KOPT-K1 (cell line): Measurements from ENCODE around the gene RASSF7.

Experiments
- H3K27ac ChIP-seq: fragments of 200-600 bp; sonication (generic); 2 replicates; pipeline ENCODE4 v1.5.1; 2016; ENCODE audit warnings: antibody characterized with exemption, mild to moderate bottlenecking, low read depth, low read length; ENCODE audit not compliant: poor library complexity, severe bottlenecking
- H3K36me3 ChIP-seq: fragments of 200-600 bp; sonication (generic); 2 replicates; pipeline ENCODE4 v1.5.1; 2017; ENCODE audit warnings: antibody characterized with exemption, mild to moderate bottlenecking, low read length, moderate library complexity; ENCODE audit not compliant: insufficient read depth
- H3K9me3 ChIP-seq: fragments of 200-600 bp; sonication (generic); 2 replicates; pipeline ENCODE4 v1.5.1; 2017; ENCODE audit warnings: antibody characterized with exemption, low read length, mild to moderate bottlenecking; ENCODE audit not compliant: insufficient read depth, poor library complexity, severe bottlenecking

RASSF7 gene

GRCh38 chr11:538431-539051, 22.2 kb upstream of the RASSF7 start:
- Histone ChIP-seq H3K27ac (no peak overlapping the region), H3K9me3 (no peaks in the 10 kb centered on the region), H3K36me3 (peaks cover 6% of the 10 kb centered on the region; the same call in 1 of the 2 replicates)

- no peak overlapping the region for H3K27ac ChIP-seq
- H3K36me3 ChIP-seq, result no peaks in the 10 kb centered on the region
- no peaks in the 10 kb centered on the region for H3K9me3 ChIP-seq
Measured at GRCh38 chr11:539971-540481, 20.7 kb upstream of the RASSF7 start.

GRCh38 chr11:540583-541432, 20.0 kb upstream of the RASSF7 start:
- H3K36me3 ChIP-seq, result no peaks in the 10 kb centered on the region

GRCh38 chr11:541433-541885, 19.3 kb upstream of the RASSF7 start:
- H3K9me3 ChIP-seq, result no peaks in the 10 kb centered on the region
- no peaks in the 10 kb centered on the region for H3K36me3 ChIP-seq
- H3K27ac ChIP-seq, result no peak overlapping the region

More at GRCh38 chr11:540583-541432, 20.0 kb upstream of the RASSF7 start:
- no peak overlapping the region for H3K27ac ChIP-seq
- H3K9me3 ChIP-seq, result no peaks in the 10 kb centered on the region

- no peaks in the 10 kb centered on the region for H3K9me3 ChIP-seq
- H3K36me3 ChIP-seq, result no peaks in the 10 kb centered on the region
- H3K27ac ChIP-seq, result no peak overlapping the region
Measured at GRCh38 chr11:544817-545166, 16.0 kb upstream of the RASSF7 start.

- H3K36me3 ChIP-seq, result no peaks in the 10 kb centered on the region
- H3K9me3 ChIP-seq, result no peaks in the 10 kb centered on the region
- no peak overlapping the region for H3K27ac ChIP-seq
Measured at GRCh38 chr11:545171-545570, 15.6 kb upstream of the RASSF7 start.

- no peaks in the 10 kb centered on the region for H3K9me3 ChIP-seq
- no peak overlapping the region for H3K27ac ChIP-seq
- H3K36me3 ChIP-seq, result no peaks in the 10 kb centered on the region
Measured at GRCh38 chr11:548700-549603, 11.8 kb upstream of the RASSF7 start.

GRCh38 chr11:550021-550745, 10.6 kb upstream of the RASSF7 start:
- Histone ChIP-seq H3K36me3 (no peaks in the 10 kb centered on the region), H3K27ac (no peak overlapping the region), H3K9me3 (no peaks in the 10 kb centered on the region)

GRCh38 chr11:550746-551085, 10.1 kb upstream of the RASSF7 start:
- H3K9me3 ChIP-seq, result no peaks in the 10 kb centered on the region
- H3K36me3 ChIP-seq, result no peaks in the 10 kb centered on the region
- H3K27ac ChIP-seq, result no peak overlapping the region

- Histone ChIP-seq H3K36me3 (no peaks in the 10 kb centered on the region), H3K27ac (no peak overlapping the region), H3K9me3 (no peaks in the 10 kb centered on the region)
Measured at GRCh38 chr11:551131-551530, 9.6 kb upstream of the RASSF7 start.

- no peak overlapping the region for H3K27ac ChIP-seq
Measured at GRCh38 chr11:551596-551995, 9.2 kb upstream of the RASSF7 start.

GRCh38 chr11:553083-553987, 7.4 kb upstream of the RASSF7 start:
- no peaks in the 10 kb centered on the region for H3K36me3 ChIP-seq
- H3K9me3 ChIP-seq, result no peaks in the 10 kb centered on the region
- no peak overlapping the region for H3K27ac ChIP-seq

More at GRCh38 chr11:551596-551995, 9.2 kb upstream of the RASSF7 start:
- no peaks in the 10 kb centered on the region for H3K36me3 ChIP-seq
- H3K9me3 ChIP-seq, result no peaks in the 10 kb centered on the region

- Histone ChIP-seq H3K27ac (no peak overlapping the region), H3K36me3 (no peaks in the 10 kb centered on the region), H3K9me3 (no peaks in the 10 kb centered on the region)
Measured at GRCh38 chr11:553988-554340, 6.8 kb upstream of the RASSF7 start.
